Sigmoid colon (tissue), 7 donors: ENCODE results near the gene DNAJC17. TPM values are rescaled to one million over a fixed set of nuclear protein-coding genes. Genes with fewer than 3 reads are reported as not detected.

ENCODE experiments used
- DNase-seq: peaks from one replicate; pipeline ENCODE4 v3.0.0-alpha.2; 2019
- H3K27ac ChIP-seq, 4 donors: fragments of 200-600 bp; sonication (generic); one replicate each; pipeline ENCODE4 v1.5.1; 2016 to 2019; ENCODE audit warnings: mild to moderate bottlenecking in 1 of 4
- H3K27me3 ChIP-seq, 3 donors: fragments of 200-600 bp; sonication (generic); one replicate each; pipeline ENCODE4 v1.5.1; 2019; ENCODE audit warnings: mild to moderate bottlenecking in 1 of 3
- H3K36me3 ChIP-seq, 4 donors: fragments of 200-600 bp; sonication (generic); one replicate each; pipeline ENCODE4 v1.5.1; 2016 to 2019
- H3K4me1 ChIP-seq, 4 donors: fragments of 200-600 bp; sonication (generic); one replicate each; pipeline ENCODE4 v1.5.1; 2017 to 2019
- H3K4me3 ChIP-seq, 4 donors: fragments of 200-600 bp; sonication (generic); one replicate each; pipeline ENCODE4 v1.5.1; 2017 to 2019; ENCODE audit warnings: mild to moderate bottlenecking in 2 of 4, moderate library complexity in 1 of 4
- H3K9me3 ChIP-seq, 4 donors: fragments of 200-600 bp in 3 of 4; sonication (generic) in 3 of 4; one replicate each; pipeline versions ENCODE4 v1.5.1 to v1.6.1; 2013 to 2019
- CTCF ChIP-seq, 4 experiments: fragments of 450-650 bp in 3 of 4; fragments of 200-600 bp in 1 of 4; IDR thresholded peaks; one replicate each; pipeline ENCODE4 v1.5.1; 2016 to 2019; ENCODE audit warnings: antibody characterized with exemption in 4 of 4, mild to moderate bottlenecking in 3 of 4, moderate library complexity in 2 of 4
- EP300 ChIP-seq, 4 donors: sonication (generic); formaldehyde crosslinking; IDR thresholded peaks; one replicate each; pipeline ENCODE4 v1.6.1; 2017; ENCODE audit warnings: antibody characterized with exemption in 4 of 4
- POLR2A ChIP-seq, 2 donors: fragments of 450-650 bp; IDR thresholded peaks; one replicate each; pipeline ENCODE4 v1.6.1; 2016; ENCODE audit warnings: antibody characterized with exemption in 2 of 2, mild to moderate bottlenecking in 2 of 2, moderate library complexity in 2 of 2
- POLR2AphosphoS5 ChIP-seq, 4 donors: sonication (generic); formaldehyde crosslinking; IDR thresholded peaks; one replicate each; pipeline ENCODE4 v1.6.1; 2017; ENCODE audit warnings: antibody characterized with exemption in 4 of 4
- WGBS, 2 donors: extraction: QIAGEN DNeasy Blood & Tissue Kit; methylation state at CpG; one replicate each; pipeline ENCODE4 v1.1.7; 2013; 5-methylcytosine and 5-hydroxymethylcytosine counted together
- intact Hi-C: fragments of 100-400 bp; cut with DNase I; formaldehyde crosslinking; loops from one replicate; pipeline ENCODE4 v1.15.1; 2023
- polyA plus RNA-seq, 3 donors: library from polyadenylated mRNA; stranded (reverse); fragments of 200-250 nt; gene quantifications; one replicate each; pipeline ENCODE4 v1.2.3, GENCODE V29; 2013
- total RNA-seq, 4 donors: library from RNA; depleted of rRNA; stranded (reverse); fragments of >200 nt; gene quantifications; one replicate each; pipeline ENCODE4 v1.1.0, GENCODE V29; 2016
- donor health status: healthy with polysubstance abuse.
- donor health status: Bipolar disorder and iron deficiency.
- donor health status: healthy.

Gene DNAJC17
- total and polyA plus RNA-seq, 7 donors: 9.1 to 56.4 (median 25.8) TPM

GRCh38 chr15:40743485-40743901, 63.8 kb downstream of the DNAJC17 start:
- no peaks in the 10 kb centered on the region for H3K27me3 ChIP-seq
- no peak overlapping the region for H3K4me3 ChIP-seq
- H3K36me3 ChIP-seq: peaks cover 12 to 91% (median 40%) of the 10 kb centered on the region in 4 donors
- TF ChIP-seq EP300 (IDR thresholded peaks at IDR 0.05) (no peak), POLR2A (IDR thresholded peaks at IDR 0.05) (no peak), POLR2AphosphoS5 (IDR thresholded peaks at IDR 0.05) (no peak), CTCF (IDR thresholded peaks at IDR 0.05) (no peak)
- intact Hi-C loops: no loop called here
- H3K4me1 ChIP-seq: no peaks in the 10 kb centered on the region
- 81 to 83% methylated on average over 2 of the region's 2 CpGs for WGBS, 2 donors
- H3K9me3 ChIP-seq: no peaks in the 10 kb centered on the region
- H3K27ac ChIP-seq: no peak overlapping the region
- DNase-seq: peak; percentile 42

GRCh38 chr15:40739854-40740253, 67.4 kb downstream of the DNAJC17 start:
- Histone ChIP-seq H3K4me3 (no peak overlapping the region), H3K27me3 (no peaks in the 10 kb centered on the region), H3K4me1 (no peaks in the 10 kb centered on the region), H3K9me3 (no peaks in the 10 kb centered on the region), H3K36me3 (peaks cover 18 to 92% (median 58%) of the 10 kb centered on the region in 4 donors), H3K27ac (no peak overlapping the region)
- 96% methylated on average over 2 of the region's 2 CpGs for WGBS, 2 donors
- TF ChIP-seq EP300 (IDR thresholded peaks at IDR 0.05) (no peak), POLR2AphosphoS5 (IDR thresholded peaks at IDR 0.05) (no peak), CTCF (IDR thresholded peaks at IDR 0.05) (no peak)
- intact Hi-C loops: no loop called here
- peak; percentile 11 for DNase-seq

GRCh38 chr15:40739047-40739446, 68.2 kb downstream of the DNAJC17 start:
- H3K4me1 ChIP-seq: no peaks in the 10 kb centered on the region
- intact Hi-C loops: no loop called here
- WGBS, 2 donors: 73% methylated on average over 2 of the region's 2 CpGs
- no peaks in the 10 kb centered on the region for H3K27me3 ChIP-seq
- DNase-seq: peak; percentile 2
- H3K9me3 ChIP-seq: no peaks in the 10 kb centered on the region
- no peak overlapping the region for H3K27ac ChIP-seq
- TF ChIP-seq EP300 (IDR thresholded peaks at IDR 0.05) (no peak), POLR2A (IDR thresholded peaks at IDR 0.05) (no peak), POLR2AphosphoS5 (IDR thresholded peaks at IDR 0.05) (no peak), CTCF (IDR thresholded peaks at IDR 0.05) (no peak)
- H3K4me3 ChIP-seq: no peak overlapping the region
- H3K36me3 ChIP-seq: peaks cover 15 to 92% (median 53%) of the 10 kb centered on the region in 4 donors

- Histone ChIP-seq H3K36me3 (peaks cover 10 to 89% (median 42%) of the 10 kb centered on the region in 4 donors), H3K4me1 (no peaks in the 10 kb centered on the region), H3K4me3 (no peak overlapping the region), H3K27ac (no peak overlapping the region), H3K27me3 (no peaks in the 10 kb centered on the region), H3K9me3 (no peaks in the 10 kb centered on the region)
- intact Hi-C loops: no loop called here
- 94 to 96% methylated on average over 3 of the region's 3 CpGs for WGBS, 2 donors
- DNase-seq: peak; percentile 14
- TF ChIP-seq EP300 (IDR thresholded peaks at IDR 0.05): no peak
- no peak for TF ChIP-seq POLR2AphosphoS5 (IDR thresholded peaks at IDR 0.05)
- no peak for TF ChIP-seq CTCF (IDR thresholded peaks at IDR 0.05)
- no peak for TF ChIP-seq POLR2A (IDR thresholded peaks at IDR 0.05)
Observed at GRCh38 chr15:40737048-40737447, 70.2 kb downstream of the DNAJC17 start.

- no peaks in the 10 kb centered on the region for H3K9me3 ChIP-seq
- H3K27me3 ChIP-seq: no peaks in the 10 kb centered on the region
- WGBS, 2 donors: 92 to 93% methylated on average over 4 of the region's 4 CpGs
- peaks cover 10 to 89% (median 42%) of the 10 kb centered on the region in 4 donors for H3K36me3 ChIP-seq
- no peak overlapping the region for H3K4me3 ChIP-seq
- TF ChIP-seq EP300 (IDR thresholded peaks at IDR 0.05): no peak
- no peak for TF ChIP-seq CTCF (IDR thresholded peaks at IDR 0.05)
- no peak for TF ChIP-seq POLR2A (IDR thresholded peaks at IDR 0.05)
- no peak for TF ChIP-seq POLR2AphosphoS5 (IDR thresholded peaks at IDR 0.05)
- intact Hi-C loops: no loop called here
- no peak for DNase-seq
- H3K27ac ChIP-seq: no peak overlapping the region
- no peaks in the 10 kb centered on the region for H3K4me1 ChIP-seq
Observed at GRCh38 chr15:40736575-40736974, 70.7 kb downstream of the DNAJC17 start.
